Spinal cord (tissue), 10 donors: Measurements from ENCODE around the gene UNC79. TPM values are rescaled to one million over a fixed set of nuclear protein-coding genes. Genes with fewer than 3 reads are reported as not detected.

Source experiments
- DNase-seq, 6 donors: peaks; one replicate each; pipeline versions ENCODE4 v3.0.0 to v3.0.0-alpha.2; 2013 to 2015; ENCODE audit warnings: low spot score in 6 of 6, low read depth in 4 of 6
- H3K27ac ChIP-seq: one replicate; pipeline ENCODE4 v1.5.1; 2013; ENCODE audit warnings: low read depth, low read length, control low read depth
- H3K27me3 ChIP-seq: one replicate; pipeline ENCODE4 v1.6.1; 2013; ENCODE audit warnings: low read length; ENCODE audit not compliant: control insufficient read depth, insufficient read depth
- H3K36me3 ChIP-seq: one replicate; pipeline ENCODE4 v1.6.1; 2013; ENCODE audit warnings: low read length; ENCODE audit not compliant: control insufficient read depth, insufficient read depth
- H3K4me1 ChIP-seq: one replicate; pipeline ENCODE4 v1.6.1; 2013; ENCODE audit warnings: low read length; ENCODE audit not compliant: control insufficient read depth, insufficient read depth
- H3K4me3 ChIP-seq: one replicate; pipeline ENCODE4 v1.5.1; 2013; ENCODE audit warnings: low read depth, low read length, control low read depth
- H3K9me3 ChIP-seq: one replicate; pipeline ENCODE4 v1.6.1; 2013; ENCODE audit warnings: low read length; ENCODE audit not compliant: control insufficient read depth, insufficient read depth
- WGBS: methylation state at CpG from one replicate; pipeline ENCODE4 v1.1.5; 2013; ENCODE audit warnings: missing lambda C conversion rate; ENCODE audit not compliant: insufficient coverage; 5-methylcytosine and 5-hydroxymethylcytosine counted together
- polyA plus RNA-seq, 2 donors: library from polyadenylated mRNA; unstranded; fragments of 120-200 nt; gene quantifications; one replicate each; pipeline ENCODE4 v1.2.1, GENCODE V29; 2013; ENCODE audit not compliant: insufficient read length in 2 of 2
- total RNA-seq, 2 donors: library from RNA; depleted of rRNA in 1 of 2; stranded (reverse); fragments of 120-200 nt in 1 of 2; fragments of >200 nt in 1 of 2; gene quantifications; one replicate each; pipeline versions ENCODE4 v1.2.3 to v1.2.4, GENCODE V29; 2013 to 2014
- donor health status: healthy.

Gene UNC79
- total and polyA plus RNA-seq, 4 donors: 7.9 to 20.7 (median 15.1) TPM

DNA sequence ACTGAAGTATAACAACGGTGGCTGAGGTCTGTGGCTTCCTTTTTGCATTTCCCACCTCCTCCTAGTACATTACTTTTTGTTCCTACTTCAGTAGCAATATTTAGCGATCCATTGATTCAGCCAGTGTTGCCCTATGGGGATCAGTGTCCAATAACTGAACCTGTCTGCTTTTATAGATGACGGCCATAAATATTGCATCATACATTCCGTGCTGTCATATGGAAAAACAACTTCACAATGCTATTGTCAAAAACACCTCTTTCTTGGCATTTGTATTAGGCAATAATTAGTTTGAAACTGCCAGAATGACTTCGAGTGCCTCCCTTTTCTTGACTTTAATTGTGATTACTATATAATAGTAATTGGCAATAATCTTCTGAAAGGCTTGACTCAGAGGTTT, 208.1 kb downstream of the UNC79 start:
- Histone ChIP-seq H3K4me3 (no peak overlapping the region), H3K27ac (no peak overlapping the region), H3K9me3 (no peaks in the 10 kb centered on the region), H3K36me3 (peaks cover 9% of the 10 kb centered on the region), H3K4me1 (no peaks in the 10 kb centered on the region), H3K27me3 (no peaks in the 10 kb centered on the region)
- 60% methylated on average over 1 of the region's 5 CpGs for WGBS
- DNase-seq: no peak

GRCh38 chr14:93643127-93643526, 212.4 kb downstream of the UNC79 start:
- 75% methylated on average over 1 of the region's 3 CpGs for WGBS
- H3K27me3 ChIP-seq: no peaks in the 10 kb centered on the region
- no peaks in the 10 kb centered on the region for H3K9me3 ChIP-seq
- no peak overlapping the region for H3K27ac ChIP-seq
- DNase-seq: no peak
- H3K36me3 ChIP-seq: peaks cover 8% of the 10 kb centered on the region
- H3K4me1 ChIP-seq: no peaks in the 10 kb centered on the region
- H3K4me3 ChIP-seq: no peak overlapping the region

GRCh38 chr14:93643676-93644075, 212.9 kb downstream of the UNC79 start:
- Histone ChIP-seq H3K4me1 (no peaks in the 10 kb centered on the region), H3K27ac (no peak overlapping the region), H3K4me3 (no peak overlapping the region), H3K9me3 (no peaks in the 10 kb centered on the region), H3K36me3 (peaks cover 8% of the 10 kb centered on the region), H3K27me3 (no peaks in the 10 kb centered on the region)
- WGBS: 93% methylated on average over 3 of the region's 5 CpGs
- DNase-seq: no peak

DNA sequence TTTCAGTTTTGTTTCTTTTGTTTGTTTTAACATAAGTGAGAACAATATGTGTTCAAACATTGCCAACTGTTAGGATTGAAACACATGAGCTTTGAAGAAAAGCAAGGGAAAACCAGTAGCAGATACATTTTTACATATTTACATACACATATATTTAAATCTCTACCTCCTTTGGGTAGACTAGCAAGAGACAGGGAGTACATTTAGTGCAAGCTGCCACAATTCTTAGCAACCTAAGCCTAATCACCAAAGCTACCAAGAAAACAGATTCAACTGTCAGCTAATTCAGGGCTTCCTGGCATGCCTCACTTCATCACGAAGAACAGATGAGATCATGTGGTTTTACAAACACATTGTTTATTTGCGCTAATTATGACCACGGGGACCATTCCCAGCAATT, 214.5 kb downstream of the UNC79 start:
- peak in 2 of 6 donors; percentile 43 to 82 for DNase-seq
- no peak overlapping the region for H3K4me3 ChIP-seq
- no peaks in the 10 kb centered on the region for H3K9me3 ChIP-seq
- no peaks in the 10 kb centered on the region for H3K27me3 ChIP-seq
- 46% methylated on average over 3 of the region's 3 CpGs for WGBS
- no peaks in the 10 kb centered on the region for H3K4me1 ChIP-seq
- peaks cover 8% of the 10 kb centered on the region for H3K36me3 ChIP-seq
- H3K27ac ChIP-seq: no peak overlapping the region

DNA sequence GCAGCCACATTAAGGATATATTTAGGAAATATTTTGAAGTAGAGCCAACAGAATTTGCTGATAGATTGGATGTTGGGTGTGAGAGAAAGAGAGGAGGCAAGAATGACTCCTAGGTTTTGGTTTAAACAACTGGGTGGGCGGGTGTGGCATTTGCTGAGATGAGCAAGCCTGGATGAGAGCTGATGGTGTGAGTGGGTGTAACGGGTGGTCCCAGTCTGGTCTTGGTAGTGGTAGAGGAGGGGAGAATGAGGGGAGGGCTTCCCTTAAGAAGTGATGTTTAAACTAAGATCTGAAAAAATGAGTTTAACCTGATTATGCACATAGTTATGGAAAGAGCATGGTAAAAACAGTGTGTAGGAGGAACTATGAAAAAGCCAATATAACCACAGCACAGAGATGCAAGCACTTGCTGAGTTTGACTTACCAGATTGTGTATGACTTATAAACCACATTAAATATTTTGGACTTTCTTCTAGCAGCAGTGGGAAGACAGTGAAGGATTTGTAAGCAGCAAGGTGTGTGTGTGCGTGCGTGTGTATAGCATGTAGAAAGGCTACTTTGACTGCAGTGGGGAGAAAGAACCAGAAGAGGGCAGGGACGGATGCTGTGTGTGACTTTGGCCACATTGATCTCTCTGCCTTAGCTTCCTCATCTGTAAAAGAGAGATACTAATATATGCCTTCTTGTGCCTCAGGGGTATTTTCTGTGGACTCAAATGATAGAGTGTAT, 217.9 kb downstream of the UNC79 start:
- 72% methylated on average over 5 of the region's 5 CpGs for WGBS
- no peak overlapping the region for H3K4me3 ChIP-seq
- H3K9me3 ChIP-seq: no peaks in the 10 kb centered on the region
- H3K27ac ChIP-seq: no peak overlapping the region
- DNase-seq: peak in 1 of 6 donors; percentile 40
- H3K36me3 ChIP-seq: peaks cover 7% of the 10 kb centered on the region
- H3K27me3 ChIP-seq: no peaks in the 10 kb centered on the region
- H3K4me1 ChIP-seq: no peaks in the 10 kb centered on the region

- H3K4me1 ChIP-seq: no peaks in the 10 kb centered on the region
- H3K27me3 ChIP-seq: no peaks in the 10 kb centered on the region
- DNase-seq: no peak
- WGBS: 100% methylated on average over 1 of the region's 5 CpGs
- no peaks in the 10 kb centered on the region for H3K9me3 ChIP-seq
- peaks cover 6% of the 10 kb centered on the region for H3K36me3 ChIP-seq
- H3K4me3 ChIP-seq: no peak overlapping the region
- no peak overlapping the region for H3K27ac ChIP-seq
These were observed 223.9 kb downstream of the UNC79 start for GRCh38 chr14:93654599-93654998.

DNA sequence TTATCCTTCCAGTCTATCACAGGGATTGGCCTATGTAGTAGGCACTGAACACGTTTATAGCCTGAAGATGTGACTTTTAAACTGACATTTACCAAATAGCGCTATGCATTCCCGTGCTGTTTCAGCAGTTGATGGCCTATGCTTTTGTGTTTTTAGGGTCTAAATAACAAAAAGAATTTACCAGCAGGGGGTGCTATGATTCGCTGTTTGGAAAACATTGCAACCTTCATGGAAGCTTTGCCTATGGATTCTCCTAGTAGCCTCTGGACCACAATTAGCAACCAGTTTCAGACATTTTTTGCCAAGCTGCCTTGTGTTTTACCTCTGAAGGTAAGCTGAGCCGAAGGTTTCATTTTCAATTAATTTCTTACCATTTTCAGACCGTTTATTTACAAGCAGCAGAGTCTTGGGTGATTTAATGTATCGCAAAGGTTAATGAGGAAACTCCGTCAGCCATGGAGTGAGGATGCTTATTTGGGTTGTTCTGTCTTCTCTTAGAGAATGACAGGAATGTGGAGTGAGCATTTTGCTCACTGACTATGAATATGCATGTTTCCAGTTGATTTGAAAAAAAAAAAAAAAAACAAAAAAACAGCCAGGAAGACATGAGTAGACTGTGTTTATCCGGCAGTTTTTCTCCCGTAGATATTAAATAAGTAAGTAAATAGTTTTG, 224.5 kb downstream of the UNC79 start:
- 61% methylated on average over 4 of the region's 10 CpGs for WGBS
- H3K27me3 ChIP-seq: no peaks in the 10 kb centered on the region
- no peak overlapping the region for H3K27ac ChIP-seq
- no peaks in the 10 kb centered on the region for H3K4me1 ChIP-seq
- H3K36me3 ChIP-seq: peaks cover 6% of the 10 kb centered on the region
- peak; percentile 57 to 97 (median 80) for DNase-seq
- no peak overlapping the region for H3K4me3 ChIP-seq
- no peaks in the 10 kb centered on the region for H3K9me3 ChIP-seq

GRCh38 chr14:93657875-93658274, 227.1 kb downstream of the UNC79 start:
- DNase-seq: no peak
- H3K27ac ChIP-seq: no peak overlapping the region
- H3K27me3 ChIP-seq: no peaks in the 10 kb centered on the region
- H3K4me3 ChIP-seq: no peak overlapping the region
- peaks cover 6% of the 10 kb centered on the region for H3K36me3 ChIP-seq
- H3K9me3 ChIP-seq: no peaks in the 10 kb centered on the region
- H3K4me1 ChIP-seq: no peaks in the 10 kb centered on the region
- WGBS: 44% methylated on average over 5 of the region's 6 CpGs

DNA sequence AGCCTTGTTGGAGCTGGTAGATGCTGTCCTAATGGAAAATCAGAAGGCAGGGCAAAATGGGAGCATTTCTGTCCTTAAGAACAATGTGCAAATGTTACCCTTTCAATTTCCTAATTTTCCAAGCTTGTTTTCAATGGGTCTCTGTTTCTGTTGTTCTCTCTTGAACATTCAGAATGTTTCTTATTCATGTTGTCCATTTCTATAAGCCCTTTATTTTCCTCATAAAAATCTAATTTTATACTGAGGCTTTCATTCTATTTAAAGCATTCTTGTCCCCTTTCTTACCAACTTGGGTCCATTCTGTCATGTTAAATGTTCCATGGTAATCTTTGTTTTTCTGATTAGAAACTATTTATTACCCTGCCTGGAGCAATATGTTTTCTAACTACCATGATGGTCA, 232.6 kb downstream of the UNC79 start:
- H3K9me3 ChIP-seq: peaks cover 18% of the 10 kb centered on the region
- DNase-seq: peak in 1 of 6 donors; percentile 7
- H3K36me3 ChIP-seq: peaks cover 6% of the 10 kb centered on the region
- H3K27ac ChIP-seq: peak overlapping the region; percentile 73
- H3K27me3 ChIP-seq: no peaks in the 10 kb centered on the region
- H3K4me3 ChIP-seq: no peak overlapping the region
- H3K4me1 ChIP-seq: no peaks in the 10 kb centered on the region

- Histone ChIP-seq H3K36me3 (peaks cover 10% of the 10 kb centered on the region), H3K27ac (no peak overlapping the region), H3K4me3 (no peak overlapping the region), H3K9me3 (peaks cover 18% of the 10 kb centered on the region), H3K4me1 (no peaks in the 10 kb centered on the region), H3K27me3 (no peaks in the 10 kb centered on the region)
- no peak for DNase-seq
These were observed 234.4 kb downstream of the UNC79 start for GRCh38 chr14:93665169-93665568.
